ENCODE measurements around the gene OGFOD1.
"Not testable (repeated sequence)": the region's sequence is repeated elsewhere in the genome, so short reads cannot be mapped to it uniquely, and the experiment has no call there.

The OGFOD1 gene

GRCh38 chr16:56481468-56482122 lies 30.2 kb downstream of the OGFOD1 start:
- no peak for DNase-seq

- DNase-seq = no peak
Measured at GRCh38 chr16:56482683-56483236, 31.4 kb downstream of the OGFOD1 start.

- no peak for DNase-seq
Measured at GRCh38 chr16:56483394-56483793, 32.0 kb downstream of the OGFOD1 start.

- DNase-seq = no peak
Measured at GRCh38 chr16:56488035-56488434, 36.7 kb downstream of the OGFOD1 start.

- DNase-seq = not testable (repeated sequence)
Measured at GRCh38 chr16:56488868-56489267, 37.5 kb downstream of the OGFOD1 start.

GRCh38 chr16:56491657-56492261 lies 40.4 kb downstream of the OGFOD1 start:
- DNase-seq = no peak

GRCh38 chr16:56493126-56493525 lies 41.8 kb downstream of the OGFOD1 start:
- no peak for DNase-seq

GRCh38 chr16:56493815-56494214 lies 42.5 kb downstream of the OGFOD1 start:
- DNase-seq = no peak

GRCh38 chr16:56505181-56505580 lies 53.8 kb downstream of the OGFOD1 start:
- DNase-seq = no peak

GRCh38 chr16:56506941-56507340 lies 55.6 kb downstream of the OGFOD1 start:
- DNase-seq = no peak

GRCh38 chr16:56510544-56510943 lies 59.2 kb downstream of the OGFOD1 start:
- DNase-seq = no peak

- no peak for DNase-seq
Measured at GRCh38 chr16:56512025-56512424, 60.7 kb downstream of the OGFOD1 start.

GRCh38 chr16:56513091-56513490 lies 61.7 kb downstream of the OGFOD1 start:
- no peak for DNase-seq

GRCh38 chr16:56513972-56514371 lies 62.6 kb downstream of the OGFOD1 start:
- peak; percentile 39 for DNase-seq

- no peak for DNase-seq
Measured at GRCh38 chr16:56514845-56515244, 63.5 kb downstream of the OGFOD1 start.

- no peak for DNase-seq
Measured at GRCh38 chr16:56515665-56516064, 64.3 kb downstream of the OGFOD1 start.

GRCh38 chr16:56517206-56517605 lies 65.9 kb downstream of the OGFOD1 start:
- no peak for DNase-seq

GRCh38 chr16:56518425-56518824 lies 67.1 kb downstream of the OGFOD1 start:
- DNase-seq = no peak

GRCh38 chr16:56519459-56520250 lies 68.3 kb downstream of the OGFOD1 start, which contains the start of gene BBS2:
Gene BBS2 (minus strand): TSS chr16:56520024. CDS start chr16:56519862, 162 bp downstream.
- peak; percentile 92 for DNase-seq

- no peak for DNase-seq
Measured at GRCh38 chr16:56520251-56520577, 68.9 kb downstream of the OGFOD1 start.

GRCh38 chr16:56525236-56525635 lies 73.9 kb downstream of the OGFOD1 start:
- no peak for DNase-seq

Data from activated gamma-delta T cell treated with Interleukin-2 at 50 U/mL for 16 hours (primary cell).